Neuronal stem cell (in vitro differentiated cells): ENCODE data around the gene CD244. TPM values are rescaled to one million over a fixed set of nuclear protein-coding genes. Genes with fewer than 3 reads are reported as not detected.

Experiments
- DNase-seq: peaks from one replicate; pipeline ENCODE4 v3.0.0-alpha.2; 2013; ENCODE audit warnings: low spot score
- H2AFZ ChIP-seq: one replicate; pipeline ENCODE4 v1.6.1; 2013; ENCODE audit warnings: mild to moderate bottlenecking, low read length, inconsistent platforms
- H2AK5ac ChIP-seq: 2 replicates; pipeline ENCODE4 v1.6.1; 2013; ENCODE audit warnings: low read depth, mild to moderate bottlenecking, inconsistent platforms, low read length, moderate library complexity, mixed read lengths
- H2BK120ac ChIP-seq: 2 replicates; pipeline ENCODE4 v1.6.1; 2013; ENCODE audit warnings: low read depth, mild to moderate bottlenecking, inconsistent platforms, low read length, moderate library complexity, mixed read lengths
- H2BK12ac ChIP-seq: one replicate; pipeline ENCODE4 v1.6.1; 2013; ENCODE audit warnings: low read length, inconsistent platforms
- H2BK15ac ChIP-seq: 2 replicates; pipeline ENCODE4 v1.6.1; 2013; ENCODE audit warnings: mild to moderate bottlenecking, low read length, inconsistent platforms, mixed read lengths
- H2BK5ac ChIP-seq: one replicate; pipeline ENCODE4 v1.6.1; 2013; ENCODE audit warnings: inconsistent platforms, mild to moderate bottlenecking, low read length, moderate library complexity
- H3K14ac ChIP-seq: one replicate; pipeline ENCODE4 v1.6.1; 2013; ENCODE audit warnings: low read length, inconsistent platforms
- H3K18ac ChIP-seq: 2 replicates; pipeline ENCODE4 v1.6.1; 2013; ENCODE audit warnings: low read length, inconsistent platforms
- H3K23ac ChIP-seq: 2 replicates; pipeline ENCODE4 v1.6.1; 2013; ENCODE audit warnings: low read depth, mild to moderate bottlenecking, mixed read lengths, low read length, inconsistent platforms; ENCODE audit not compliant: poor library complexity
- H3K27ac ChIP-seq: replicated peaks from 3 replicates; pipeline ENCODE4 v1.5.1; 2013; ENCODE audit warnings: low read length, inconsistent platforms
- H3K27me3 ChIP-seq, 3 experiments: 2 replicates each; pipeline ENCODE4 v1.6.1; 2013; ENCODE audit warnings: low read length in 3 of 3, mild to moderate bottlenecking in 2 of 3, inconsistent platforms in 1 of 3, low read depth in 1 of 3, mixed read lengths in 1 of 3, moderate library complexity in 1 of 3; ENCODE audit not compliant: control insufficient read depth in 3 of 3, insufficient read depth in 3 of 3
- H3K36me3 ChIP-seq, 2 donors: replicated peaks in 1 of 2; 2 replicates each; pipeline ENCODE4 v1.6.1; 2013; ENCODE audit warnings: low read length in 2 of 2; ENCODE audit not compliant: control insufficient read depth in 2 of 2, insufficient read depth in 2 of 2
- H3K4ac ChIP-seq: 2 replicates; pipeline ENCODE4 v1.6.1; 2013; ENCODE audit warnings: inconsistent platforms, mild to moderate bottlenecking, low read length, moderate library complexity
- H3K4me1 ChIP-seq, 2 donors: 1 replicate in 1 of 2; 2 replicates in 1 of 2; pipeline ENCODE4 v1.6.1; 2013; ENCODE audit warnings: low read length in 2 of 2, low read depth in 1 of 2; ENCODE audit not compliant: control insufficient read depth in 2 of 2, insufficient read depth in 1 of 2
- H3K4me2 ChIP-seq: one replicate; pipeline ENCODE4 v1.6.1; 2013; ENCODE audit warnings: mild to moderate bottlenecking, low read length, inconsistent platforms; ENCODE audit not compliant: insufficient read depth, poor library complexity, severe bottlenecking
- H3K4me3 ChIP-seq, 2 donors: 2 replicates each; pipeline ENCODE4 v1.5.1; 2013; ENCODE audit warnings: low read length in 2 of 2, mild to moderate bottlenecking in 2 of 2, inconsistent platforms in 1 of 2, moderate library complexity in 1 of 2
- H3K79me1 ChIP-seq: one replicate; pipeline ENCODE4 v1.6.1; 2013; ENCODE audit warnings: low read depth, mild to moderate bottlenecking, inconsistent platforms, low read length, moderate library complexity
- H3K9ac ChIP-seq: one replicate; pipeline ENCODE4 v1.6.1; 2013; ENCODE audit warnings: mild to moderate bottlenecking, low read depth, low read length, inconsistent platforms; ENCODE audit not compliant: poor library complexity
- H3K9me3 ChIP-seq, 2 donors: replicated peaks in 1 of 2; 2 replicates each; pipeline versions ENCODE3 to v1.6.1; 2013; ENCODE audit warnings: low read length in 2 of 2, mild to moderate bottlenecking in 2 of 2, inconsistent platforms in 1 of 2, low read depth in 1 of 2, mixed read lengths in 1 of 2, moderate library complexity in 1 of 2; ENCODE audit not compliant: control insufficient read depth in 2 of 2, insufficient read depth in 1 of 2
- H4K8ac ChIP-seq: one replicate; pipeline ENCODE4 v1.6.1; 2013; ENCODE audit warnings: low read depth, mild to moderate bottlenecking, inconsistent platforms, low read length, moderate library complexity
- H4K91ac ChIP-seq: one replicate; pipeline ENCODE4 v1.6.1; 2013; ENCODE audit warnings: low read length, low read depth, mild to moderate bottlenecking, inconsistent platforms; ENCODE audit not compliant: poor library complexity
- WGBS, 2 donors: extraction: QIAGEN DNeasy Blood & Tissue Kit; methylation state at CpG; one replicate each; pipeline ENCODE4 v1.1.7; 2013; ENCODE audit warnings: missing lambda C conversion rate in 2 of 2, mixed read lengths in 1 of 2; ENCODE audit not compliant: insufficient read length in 2 of 2, insufficient replicate concordance in 1 of 2; ENCODE audit errors: extremely low coverage in 2 of 2; 5-methylcytosine and 5-hydroxymethylcytosine counted together
- polyA plus RNA-seq, 2 experiments: library from polyadenylated mRNA; stranded (reverse); fragments of 200-250 nt; gene quantifications; one replicate each; pipeline ENCODE4 v1.2.3, GENCODE V29; 2013

The CD244 gene
- polyA plus RNA-seq (2013, experiment 1 of 2) = not detected
- polyA plus RNA-seq (2013, experiment 2 of 2) = not detected

- no peaks in the 10 kb centered on the region for H3K79me1 ChIP-seq
- H3K27ac ChIP-seq = no peak within 1 kb of the TSS
- no peak within 1 kb of the TSS for H4K91ac ChIP-seq
- peak within 1 kb of the TSS; percentile 82 for H3K18ac ChIP-seq
- H3K4me2 ChIP-seq = no peak within 1 kb of the TSS
- H2AK5ac ChIP-seq = no peak within 1 kb of the TSS
- no CpG with 5 or more reads among the region's 12 CpGs for WGBS, 2 donors
- no peaks in the 10 kb centered on the region for H3K36me3 ChIP-seq
- H4K8ac ChIP-seq = no peak within 1 kb of the TSS
- H3K27me3 ChIP-seq = no peaks in the 10 kb centered on the region
- H3K4me3 ChIP-seq = no peak within 1 kb of the TSS
- no peak within 1 kb of the TSS for H2BK120ac ChIP-seq
- H3K14ac ChIP-seq = peak within 1 kb of the TSS; percentile 63
- H2BK12ac ChIP-seq = no peak within 1 kb of the TSS
- H3K9ac ChIP-seq = no peak within 1 kb of the TSS
- no peak within 1 kb of the TSS for H2BK15ac ChIP-seq
- H3K4me1 ChIP-seq = peaks cover 0 to 9% of the 10 kb centered on the region in 2 donors
- H3K23ac ChIP-seq = peak within 1 kb of the TSS; percentile 35
- no peak for DNase-seq
- H3K9me3 ChIP-seq = no peaks in the 10 kb centered on the region
- no peak within 1 kb of the TSS for H2BK5ac ChIP-seq
- H3K4ac ChIP-seq = no peak within 1 kb of the TSS
- no peak within 1 kb of the TSS for H2AFZ ChIP-seq
Measured at GRCh38 chr1:160862203-160863060, at the start of gene CD244. TSS of gene CD244 (minus strand) at chr1:160862887. CDS start at chr1:160862677, 210 bp downstream.

GRCh38 chr1:160911925-160912324 is 49.2 kb upstream of the CD244 start:
- Histone ChIP-seq H2BK5ac (no peak overlapping the region), H4K8ac (no peak overlapping the region), H3K27ac (no peak overlapping the region), H3K4me2 (no peak overlapping the region), H3K4ac (no peak overlapping the region), H2BK15ac (no peak overlapping the region), H4K91ac (no peak overlapping the region), H3K9me3 (no peaks in the 10 kb centered on the region), H3K18ac (no peak overlapping the region), H3K14ac (no peak overlapping the region), H3K4me1 (peaks cover 0 to 4% of the 10 kb centered on the region in 2 donors), H3K9ac (no peak overlapping the region), H3K79me1 (no peaks in the 10 kb centered on the region), H3K36me3 (no peaks in the 10 kb centered on the region), H3K23ac (no peak overlapping the region), H2AFZ (no peak overlapping the region), H2BK120ac (no peak overlapping the region), H2BK12ac (no peak overlapping the region), H3K27me3 (no peaks in the 10 kb centered on the region), H3K4me3 (no peak overlapping the region), H2AK5ac (no peak overlapping the region)
- WGBS, 2 donors = no CpG with 5 or more reads among the region's 2 CpGs
- DNase-seq = no peak

- no peak overlapping the region for H2BK12ac ChIP-seq
- H3K4me1 ChIP-seq = peaks cover 0 to 4% of the 10 kb centered on the region in 2 donors
- H3K27me3 ChIP-seq = no peaks in the 10 kb centered on the region
- no peak overlapping the region for H3K4ac ChIP-seq
- H4K91ac ChIP-seq = no peak overlapping the region
- no peak overlapping the region for H3K4me3 ChIP-seq
- no peak overlapping the region for H2AFZ ChIP-seq
- H3K27ac ChIP-seq = no peak overlapping the region
- H3K9ac ChIP-seq = no peak overlapping the region
- H2BK5ac ChIP-seq = no peak overlapping the region
- no peaks in the 10 kb centered on the region for H3K36me3 ChIP-seq
- WGBS, 2 donors = no CpG with 5 or more reads among the region's 7 CpGs
- no peak overlapping the region for H2AK5ac ChIP-seq
- no peak overlapping the region for H2BK15ac ChIP-seq
- H3K4me2 ChIP-seq = no peak overlapping the region
- no peak overlapping the region for H3K23ac ChIP-seq
- no peak overlapping the region for H4K8ac ChIP-seq
- H2BK120ac ChIP-seq = no peak overlapping the region
- H3K14ac ChIP-seq = no peak overlapping the region
- no peaks in the 10 kb centered on the region for H3K9me3 ChIP-seq
- DNase-seq = no peak
- no peaks in the 10 kb centered on the region for H3K79me1 ChIP-seq
- H3K18ac ChIP-seq = no peak overlapping the region
Measured at GRCh38 chr1:160911441-160911840, 48.8 kb upstream of the CD244 start.

GRCh38 chr1:160910170-160910750 is 47.6 kb upstream of the CD244 start:
- no peak overlapping the region for H2BK5ac ChIP-seq
- H3K9me3 ChIP-seq = no peaks in the 10 kb centered on the region
- H4K8ac ChIP-seq = no peak overlapping the region
- no peak overlapping the region for H3K23ac ChIP-seq
- no peak overlapping the region for H2AFZ ChIP-seq
- H3K27ac ChIP-seq = no peak overlapping the region
- no CpG with 5 or more reads among the region's 6 CpGs for WGBS, 2 donors
- no peak overlapping the region for H3K18ac ChIP-seq
- DNase-seq = no peak
- H2BK120ac ChIP-seq = no peak overlapping the region
- no peaks in the 10 kb centered on the region for H3K79me1 ChIP-seq
- H3K4me3 ChIP-seq = no peak overlapping the region
- H3K14ac ChIP-seq = no peak overlapping the region
- no peak overlapping the region for H2BK12ac ChIP-seq
- no peak overlapping the region for H3K4me2 ChIP-seq
- no peak overlapping the region for H3K4ac ChIP-seq
- H3K9ac ChIP-seq = no peak overlapping the region
- no peak overlapping the region for H2AK5ac ChIP-seq
- peaks cover 0 to 4% of the 10 kb centered on the region in 2 donors for H3K4me1 ChIP-seq
- no peak overlapping the region for H2BK15ac ChIP-seq
- H4K91ac ChIP-seq = no peak overlapping the region
- no peaks in the 10 kb centered on the region for H3K27me3 ChIP-seq
- no peaks in the 10 kb centered on the region for H3K36me3 ChIP-seq
